GM12891 (cell line): ENCODE measurements around the gene SDHC.
"Not testable (repeated sequence)": the region's sequence is repeated elsewhere in the genome, so short reads cannot be mapped to it uniquely, and the experiment has no call there.

ENCODE experiments used
- POLR2A ChIP-seq: IDR thresholded peaks from 2 replicates; pipeline ENCODE4 v1.6.1; 2011; ENCODE audit warnings: low read depth, low read length, control low read depth
- POLR2AphosphoS5 ChIP-seq: IDR thresholded peaks from 2 replicates; pipeline ENCODE4 v1.6.1; 2011; ENCODE audit warnings: low read depth, low read length, control low read depth
- TAF1 ChIP-seq: IDR thresholded peaks from 2 replicates; pipeline ENCODE4 v1.6.1; 2011; ENCODE audit warnings: low read depth, low read length, control low read depth

- not testable (repeated sequence) for TF ChIP-seq POLR2A, TAF1, POLR2AphosphoS5
Observed at GRCh38 chr1:161315841-161316674, 1.9 kb downstream of the SDHC start.
